ENCODE results near the gene KIF1B. TPM values are rescaled to one million over a fixed set of nuclear protein-coding genes. Genes with fewer than 3 reads are reported as not detected.

Gene KIF1B
- total and polyA plus RNA-seq, 9 of the 15 experiments (the other 6 are each of a cell fraction or from before 2014, with no cell fraction given): 2.8 to 19.8 (median 11.9) TPM

DNA sequence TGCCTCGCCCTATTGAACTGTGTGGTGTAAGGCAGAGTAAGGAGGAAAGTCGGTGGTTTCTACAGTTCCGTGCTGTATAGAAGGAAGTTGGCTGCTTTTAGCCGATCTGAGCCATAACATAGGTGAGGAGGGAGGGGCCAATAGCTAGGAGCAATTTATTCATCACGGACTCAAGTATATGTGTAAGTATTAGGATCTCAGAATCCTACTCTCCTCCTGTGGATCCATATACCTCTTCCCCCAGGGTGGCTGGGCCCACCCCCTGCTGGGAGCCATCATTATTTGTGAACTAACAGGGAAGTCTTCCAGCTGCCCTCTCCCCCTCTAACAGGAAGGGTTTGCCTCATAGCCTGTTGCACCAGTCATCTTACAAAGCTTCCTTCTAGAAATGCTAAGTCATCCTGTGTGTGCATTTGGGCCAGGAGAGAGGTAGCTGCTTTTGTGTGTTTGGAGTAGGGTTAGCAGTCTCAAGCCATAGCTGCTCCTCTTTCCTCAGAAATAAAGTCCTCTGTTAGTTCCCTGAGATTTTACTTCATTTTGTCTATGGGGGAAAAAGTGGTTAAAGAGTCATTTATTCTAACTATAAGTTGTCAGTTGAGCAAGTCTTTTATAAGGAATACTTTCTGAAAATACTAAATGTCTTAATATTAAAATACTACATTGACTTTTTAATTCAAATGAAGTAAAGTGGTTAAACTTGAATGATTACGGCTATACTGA is 205.0 kb downstream of the KIF1B start (continued):
- TF ChIP-seq ZNF644 (tag; IDR thresholded peaks at IDR 0.05; ENCODE audit: low read depth): peak; percentile 90
- TF ChIP-seq FOXM1 (IDR thresholded peaks at IDR 0.05; ENCODE audit: low read depth): 0 out of 2 replicates have a peak, but pooled peaks have one; percentile 40
- TF ChIP-seq FOXM1 (CRISPR knock-in tag; IDR thresholded peaks at IDR 0.05; ENCODE audit: low read depth): no peak
- TF ChIP-seq, protein P1, sequence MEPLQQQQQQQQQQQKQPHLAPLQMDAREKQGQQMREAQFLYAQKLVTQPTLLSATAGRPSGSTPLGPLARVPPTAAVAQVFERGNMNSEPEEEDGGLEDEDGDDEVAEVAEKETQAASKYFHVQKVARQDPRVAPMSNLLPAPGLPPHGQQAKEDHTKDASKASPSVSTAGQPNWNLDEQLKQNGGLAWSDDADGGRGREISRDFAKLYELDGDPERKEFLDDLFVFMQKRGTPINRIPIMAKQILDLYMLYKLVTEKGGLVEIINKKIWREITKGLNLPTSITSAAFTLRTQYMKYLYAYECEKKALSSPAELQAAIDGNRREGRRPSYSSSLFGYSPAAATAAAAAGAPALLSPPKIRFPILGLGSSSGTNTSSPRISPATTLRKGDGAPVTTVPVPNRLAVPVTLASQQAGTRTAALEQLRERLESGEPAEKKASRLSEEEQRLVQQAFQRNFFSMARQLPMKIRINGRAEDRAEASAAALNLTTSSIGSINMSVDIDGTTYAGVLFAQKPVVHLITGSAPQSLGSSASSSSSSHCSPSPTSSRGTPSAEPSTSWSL (CRISPR knock-in tag; IDR thresholded peaks at IDR 0.05; ENCODE audit: borderline replicate concordance): 0 out of 2 replicates have a peak, but pooled peaks have one; percentile 55
- no peak for TF ChIP-seq ARHGAP35 (IDR thresholded peaks at IDR 0.05; ENCODE audit: partially characterized antibody)
- TF ChIP-seq, protein P2, sequence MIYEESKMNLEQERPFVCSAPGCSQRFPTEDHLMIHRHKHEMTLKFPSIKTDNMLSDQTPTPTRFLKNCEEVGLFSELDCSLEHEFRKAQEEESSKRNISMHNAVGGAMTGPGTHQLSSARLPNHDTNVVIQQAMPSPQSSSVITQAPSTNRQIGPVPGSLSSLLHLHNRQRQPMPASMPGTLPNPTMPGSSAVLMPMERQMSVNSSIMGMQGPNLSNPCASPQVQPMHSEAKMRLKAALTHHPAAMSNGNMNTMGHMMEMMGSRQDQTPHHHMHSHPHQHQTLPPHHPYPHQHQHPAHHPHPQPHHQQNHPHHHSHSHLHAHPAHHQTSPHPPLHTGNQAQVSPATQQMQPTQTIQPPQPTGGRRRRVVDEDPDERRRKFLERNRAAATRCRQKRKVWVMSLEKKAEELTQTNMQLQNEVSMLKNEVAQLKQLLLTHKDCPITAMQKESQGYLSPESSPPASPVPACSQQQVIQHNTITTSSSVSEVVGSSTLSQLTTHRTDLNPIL (CRISPR knock-in tag; IDR thresholded peaks at IDR 0.05): no peak
- peak; percentile 47 for TF ChIP-seq FOSL1 (tag; conservative IDR thresholded peaks at IDR 0.05)
- peak; percentile 89 for TF ChIP-seq MTA3 (IDR thresholded peaks at IDR 0.05; ENCODE audit: borderline replicate concordance)
- TF ChIP-seq, protein P3, sequence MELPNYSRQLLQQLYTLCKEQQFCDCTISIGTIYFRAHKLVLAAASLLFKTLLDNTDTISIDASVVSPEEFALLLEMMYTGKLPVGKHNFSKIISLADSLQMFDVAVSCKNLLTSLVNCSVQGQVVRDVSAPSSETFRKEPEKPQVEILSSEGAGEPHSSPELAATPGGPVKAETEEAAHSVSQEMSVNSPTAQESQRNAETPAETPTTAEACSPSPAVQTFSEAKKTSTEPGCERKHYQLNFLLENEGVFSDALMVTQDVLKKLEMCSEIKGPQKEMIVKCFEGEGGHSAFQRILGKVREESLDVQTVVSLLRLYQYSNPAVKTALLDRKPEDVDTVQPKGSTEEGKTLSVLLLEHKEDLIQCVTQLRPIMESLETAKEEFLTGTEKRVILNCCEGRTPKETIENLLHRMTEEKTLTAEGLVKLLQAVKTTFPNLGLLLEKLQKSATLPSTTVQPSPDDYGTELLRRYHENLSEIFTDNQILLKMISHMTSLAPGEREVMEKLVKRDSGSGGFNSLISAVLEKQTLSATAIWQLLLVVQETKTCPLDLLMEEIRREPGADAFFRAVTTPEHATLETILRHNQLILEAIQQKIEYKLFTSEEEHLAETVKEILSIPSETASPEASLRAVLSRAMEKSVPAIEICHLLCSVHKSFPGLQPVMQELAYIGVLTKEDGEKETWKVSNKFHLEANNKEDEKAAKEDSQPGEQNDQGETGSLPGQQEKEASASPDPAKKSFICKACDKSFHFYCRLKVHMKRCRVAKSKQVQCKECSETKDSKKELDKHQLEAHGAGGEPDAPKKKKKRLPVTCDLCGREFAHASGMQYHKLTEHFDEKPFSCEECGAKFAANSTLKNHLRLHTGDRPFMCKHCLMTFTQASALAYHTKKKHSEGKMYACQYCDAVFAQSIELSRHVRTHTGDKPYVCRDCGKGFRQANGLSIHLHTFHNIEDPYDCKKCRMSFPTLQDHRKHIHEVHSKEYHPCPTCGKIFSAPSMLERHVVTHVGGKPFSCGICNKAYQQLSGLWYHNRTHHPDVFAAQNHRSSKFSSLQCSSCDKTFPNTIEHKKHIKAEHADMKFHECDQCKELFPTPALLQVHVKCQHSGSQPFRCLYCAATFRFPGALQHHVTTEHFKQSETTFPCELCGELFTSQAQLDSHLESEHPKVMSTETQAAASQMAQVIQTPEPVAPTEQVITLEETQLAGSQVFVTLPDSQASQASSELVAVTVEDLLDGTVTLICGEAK (IDR thresholded peaks at IDR 0.05): peak; percentile 76
- TF ChIP-seq, protein P3 (CRISPR knock-in tag; IDR thresholded peaks at IDR 0.05): no peak
- peak; percentile 93 for TF ChIP-seq CEBPB (tag; IDR thresholded peaks at IDR 0.05)
- TF ChIP-seq, protein P4, sequence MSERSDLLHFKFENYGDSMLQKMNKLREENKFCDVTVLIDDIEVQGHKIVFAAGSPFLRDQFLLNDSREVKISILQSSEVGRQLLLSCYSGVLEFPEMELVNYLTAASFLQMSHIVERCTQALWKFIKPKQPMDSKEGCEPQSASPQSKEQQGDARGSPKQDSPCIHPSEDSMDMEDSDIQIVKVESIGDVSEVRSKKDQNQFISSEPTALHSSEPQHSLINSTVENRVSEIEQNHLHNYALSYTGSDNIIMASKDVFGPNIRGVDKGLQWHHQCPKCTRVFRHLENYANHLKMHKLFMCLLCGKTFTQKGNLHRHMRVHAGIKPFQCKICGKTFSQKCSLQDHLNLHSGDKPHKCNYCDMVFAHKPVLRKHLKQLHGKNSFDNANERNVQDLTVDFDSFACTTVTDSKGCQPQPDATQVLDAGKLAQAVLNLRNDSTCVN (CRISPR knock-in tag; IDR thresholded peaks at IDR 0.05): peak; percentile 14; the same call in 1 of the 2 replicates
- TF ChIP-seq RNF2 (IDR thresholded peaks at IDR 0.05): peak; percentile 55; the same call in 1 of the 2 replicates
- peak; percentile 59; the same call in 1 of the 2 replicates for TF ChIP-seq MTA2 (IDR thresholded peaks at IDR 0.05; ENCODE audit: low read depth)
